ENCODE data around the gene FGD3. TPM values are rescaled to one million over a fixed set of nuclear protein-coding genes. Genes with fewer than 3 reads are reported as not detected.

Gene FGD3
- total RNA-seq, 1 experiment from 2014 or later: 89.0 TPM

GRCh38 chr9:93058355-93059010 lies 111.2 kb downstream of the FGD3 start, which contains the start of gene SUSD3:
SUSD3 (plus strand) TSS chr9:93058701; CDS start chr9:93058743, 42 bp downstream.
- H3K4me3 ChIP-seq: peak within 1 kb of the TSS; percentile 57; the same call in 1 of the 2 replicates
- H3K4me2 ChIP-seq: peak within 1 kb of the TSS; percentile 84
- CTCF ChIA-PET: no interaction called here
- no peak within 1 kb of the TSS for H3K27ac ChIP-seq
- peaks cover 7% of the 10 kb centered on the region for H3K4me1 ChIP-seq (replicated peaks; ENCODE audit: insufficient read depth)
- no peaks in the 10 kb centered on the region for H3K79me2 ChIP-seq (ENCODE audit: low read depth)
- H3K9me2 ChIP-seq (ENCODE audit: insufficient read depth): no peaks in the 10 kb centered on the region
- H2AFZ ChIP-seq: peak within 1 kb of the TSS; percentile 60; the same call in 1 of the 2 replicates
- H3K9me3 ChIP-seq (ENCODE audit: insufficient read depth, low read depth): no peaks in the 10 kb centered on the region
- POLR2A ChIA-PET (ENCODE audit: unreplicated experiment): no interaction called here
- no TSS peak for BruUV-seq (replicated peaks)
- H3K27me3 ChIP-seq (ENCODE audit: insufficient read depth, low read depth): no peaks in the 10 kb centered on the region
- no peaks in the 10 kb centered on the region for H3K36me3 ChIP-seq (ENCODE audit: low read depth)
- no peaks in the 10 kb centered on the region for H4K20me1 ChIP-seq (ENCODE audit: insufficient read depth)
- no peak for TF ChIP-seq EZH2 (IDR thresholded peaks at IDR 0.05; ENCODE audit: low read depth)
- no peak for TF ChIP-seq CTCF (conservative IDR thresholded peaks at IDR 0.05)
- peaks cover 4% of the 10 kb centered on the region; the same call in 1 of the 2 replicates for H3F3A ChIP-seq (ENCODE audit: insufficient read depth, low read depth)
- intact Hi-C loops (cut with micrococcal nuclease; ENCODE audit: unreplicated experiment): no loop called here
- peak; percentile 66 to 76 for DNase-seq

- no peaks in the 10 kb centered on the region; the same call in 1 of the 2 replicates for H3F3A ChIP-seq (ENCODE audit: insufficient read depth, low read depth)
- H3K36me3 ChIP-seq (ENCODE audit: low read depth): no peaks in the 10 kb centered on the region
- TF ChIP-seq EZH2 (IDR thresholded peaks at IDR 0.05; ENCODE audit: low read depth): no peak
- TF ChIP-seq CTCF (conservative IDR thresholded peaks at IDR 0.05): no peak
- ChIA-PET POLR2A (ENCODE audit: unreplicated experiment) (interaction anchor here (0.6 kb wide), 1 partner anchor 61 kb away, joined by 4 read pairs; no protein-coding TSS in a partner anchor), CTCF (no interaction called here)
- peak overlapping the region; percentile 57; the same call in 1 of the 2 replicates for H3K4me3 ChIP-seq
- H2AFZ ChIP-seq: 0 out of 2 replicates have a peak overlapping the region, but pooled peaks have one; percentile 58
- no peak overlapping the region for H3K27ac ChIP-seq
- no peaks in the 10 kb centered on the region for H3K9me3 ChIP-seq (ENCODE audit: insufficient read depth, low read depth)
- intact Hi-C loops (cut with micrococcal nuclease; ENCODE audit: unreplicated experiment): no loop called here
- TSS peak; percentile 59 for BruUV-seq (replicated peaks)
- peak overlapping the region; percentile 84 for H3K4me2 ChIP-seq
- H3K79me2 ChIP-seq (ENCODE audit: low read depth): no peaks in the 10 kb centered on the region
- no peaks in the 10 kb centered on the region for H3K9me2 ChIP-seq (ENCODE audit: insufficient read depth)
- DNase-seq: no peak
- no peaks in the 10 kb centered on the region for H4K20me1 ChIP-seq (ENCODE audit: insufficient read depth)
- H3K4me1 ChIP-seq (replicated peaks; ENCODE audit: insufficient read depth): peaks cover 7% of the 10 kb centered on the region
- no peaks in the 10 kb centered on the region for H3K27me3 ChIP-seq (ENCODE audit: insufficient read depth, low read depth)
These were observed 111.8 kb downstream of the FGD3 start for GRCh38 chr9:93059011-93059714.

- ChIA-PET CTCF (interaction anchor here (0.7 kb wide), 1 partner anchor 47 kb away, joined by 4 read pairs; no protein-coding TSS in a partner anchor), POLR2A (ENCODE audit: unreplicated experiment) (interaction anchor here (0.6 to 1.0 kb wide), 3 partner anchors 12 to 70 kb away, joined by 3 to 4 read pairs (median 3); no protein-coding TSS in a partner anchor)
- no peak overlapping the region for H3K27ac ChIP-seq
- H3K4me1 ChIP-seq (replicated peaks; ENCODE audit: insufficient read depth): peaks cover 7% of the 10 kb centered on the region
- H3K4me3 ChIP-seq: no peak overlapping the region
- H3K9me3 ChIP-seq (ENCODE audit: insufficient read depth, low read depth): no peaks in the 10 kb centered on the region
- H4K20me1 ChIP-seq (ENCODE audit: insufficient read depth): no peaks in the 10 kb centered on the region
- no peaks in the 10 kb centered on the region for H3K36me3 ChIP-seq (ENCODE audit: low read depth)
- TF ChIP-seq EZH2 (IDR thresholded peaks at IDR 0.05; ENCODE audit: low read depth) (no peak), CTCF (conservative IDR thresholded peaks at IDR 0.05) (no peak)
- peak overlapping the region; percentile 84; the same call in 1 of the 2 replicates for H3K4me2 ChIP-seq
- H3K27me3 ChIP-seq (ENCODE audit: insufficient read depth, low read depth): no peaks in the 10 kb centered on the region
- no peak overlapping the region for H2AFZ ChIP-seq
- H3F3A ChIP-seq (ENCODE audit: insufficient read depth, low read depth): no peaks in the 10 kb centered on the region; the same call in 1 of the 2 replicates
- DNase-seq: no peak
- no TSS peak for BruUV-seq (replicated peaks)
- intact Hi-C loops (cut with micrococcal nuclease; ENCODE audit: unreplicated experiment): loop anchor here (5.0 kb wide), 1 partner anchor 37 kb away; the partner anchor contains the start of gene CARD19
- H3K9me2 ChIP-seq (ENCODE audit: insufficient read depth): no peaks in the 10 kb centered on the region
- H3K79me2 ChIP-seq (ENCODE audit: low read depth): no peaks in the 10 kb centered on the region
These were observed 112.6 kb downstream of the FGD3 start for GRCh38 chr9:93059715-93060578.
